Activated CD4-positive, alpha-beta T cell treated with anti-CD3 and anti-CD28 coated beads, Interleukin-10, Interleukin-2, amounts not matched to agents 100 ng/mL and 50 ng/mL, durations not matched to agents 16 hours and 8 hours (primary cell): ENCODE measurements around the gene PTPRJ.
A peak's percentile ranks its signal among the peaks of the same experiment; 100 is the strongest.

Experiments used
- DNase-seq: peaks from one replicate; pipeline ENCODE4 v3.0.0-alpha.2; 2020

Gene PTPRJ

DNA sequence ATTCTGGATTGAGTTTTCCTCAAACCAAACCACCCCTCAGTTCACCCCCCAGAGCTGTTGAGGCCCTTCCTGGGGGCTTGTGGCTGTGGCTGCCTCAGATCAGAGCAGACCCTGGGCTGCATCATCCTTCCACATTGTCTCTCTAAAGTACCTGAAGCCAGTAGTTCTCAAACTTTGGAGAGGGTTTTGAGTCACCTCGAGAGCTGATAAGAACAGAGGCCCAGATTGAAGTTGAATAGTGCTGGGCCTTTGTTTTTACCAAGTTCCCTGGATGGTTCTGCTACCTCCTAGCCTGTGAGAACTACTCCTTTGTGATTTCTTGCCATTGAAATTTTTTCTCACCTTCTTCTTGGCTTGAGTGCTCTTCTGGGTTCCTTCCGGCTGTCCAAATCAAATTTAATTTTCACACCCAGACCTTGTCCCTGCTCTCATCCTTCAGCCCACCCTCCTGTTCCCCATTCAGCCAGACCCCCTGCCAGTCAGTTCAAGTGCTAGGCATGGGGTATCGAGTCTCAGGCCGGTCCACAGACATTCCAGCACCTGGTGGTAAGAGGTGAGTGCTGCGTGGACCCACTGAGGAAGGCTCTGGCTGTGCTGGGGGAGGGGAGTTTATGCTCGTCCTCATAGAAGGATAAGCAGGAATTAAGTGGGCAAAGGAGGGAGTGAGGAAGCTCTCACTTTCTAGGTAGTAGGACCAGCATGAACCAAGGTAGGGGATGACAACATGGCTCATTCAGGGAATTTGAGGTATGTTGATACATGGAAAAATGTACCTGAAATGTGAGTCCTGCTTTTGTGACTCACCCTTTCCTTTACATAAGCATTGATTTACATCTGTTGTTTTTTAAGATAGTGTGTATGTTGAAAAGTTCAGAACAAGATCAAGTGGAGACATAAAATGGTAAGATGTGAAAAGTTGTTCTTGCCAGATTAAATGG is 116.5 kb downstream of the PTPRJ start:
- DNase-seq: no peak

DNA sequence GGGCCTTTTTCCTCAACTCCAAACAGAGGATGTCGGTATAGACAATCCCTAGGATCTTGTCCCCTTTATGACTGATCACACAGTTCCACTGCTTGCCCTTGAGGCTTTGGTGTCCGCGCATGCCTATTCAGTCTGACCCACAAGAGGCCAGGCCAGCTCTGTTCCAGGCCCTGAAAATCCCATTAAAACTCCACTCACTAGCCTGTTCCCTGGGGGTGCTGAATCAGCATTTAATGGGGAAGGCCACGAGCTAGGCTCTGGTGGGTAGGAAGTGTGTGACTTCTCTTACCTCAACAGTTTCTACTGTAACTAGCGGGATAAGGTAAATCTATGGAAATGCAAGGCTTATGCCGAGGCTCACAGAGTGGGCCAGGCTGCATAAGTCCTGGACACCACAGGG is 117.7 kb downstream of the PTPRJ start:
- DNase-seq: no peak

- no peak for DNase-seq
Observed at GRCh38 chr11:48099916-48100446, 119.6 kb downstream of the PTPRJ start.

GRCh38 chr11:48101044-48101733 is 120.8 kb downstream of the PTPRJ start:
- DNase-seq: no peak

DNA sequence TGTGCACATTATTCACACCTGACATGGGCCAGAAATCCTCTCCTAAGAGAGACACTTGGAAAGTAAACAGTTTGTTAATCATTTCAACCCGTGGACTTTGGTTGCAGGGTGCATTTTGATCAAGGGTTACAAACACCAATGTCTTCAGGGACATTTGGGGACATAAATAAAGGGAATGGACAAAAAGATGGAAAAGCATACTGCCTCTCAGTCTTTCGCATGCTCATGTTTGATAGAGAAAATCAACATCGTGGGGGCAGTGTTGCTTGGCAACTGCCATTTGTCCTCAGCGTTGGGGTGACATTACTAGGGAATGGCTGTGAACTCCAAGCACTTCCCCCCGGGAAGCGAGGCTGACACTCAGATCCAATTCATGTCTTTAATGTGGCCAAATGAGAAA is 121.6 kb downstream of the PTPRJ start:
- DNase-seq: no peak

DNA sequence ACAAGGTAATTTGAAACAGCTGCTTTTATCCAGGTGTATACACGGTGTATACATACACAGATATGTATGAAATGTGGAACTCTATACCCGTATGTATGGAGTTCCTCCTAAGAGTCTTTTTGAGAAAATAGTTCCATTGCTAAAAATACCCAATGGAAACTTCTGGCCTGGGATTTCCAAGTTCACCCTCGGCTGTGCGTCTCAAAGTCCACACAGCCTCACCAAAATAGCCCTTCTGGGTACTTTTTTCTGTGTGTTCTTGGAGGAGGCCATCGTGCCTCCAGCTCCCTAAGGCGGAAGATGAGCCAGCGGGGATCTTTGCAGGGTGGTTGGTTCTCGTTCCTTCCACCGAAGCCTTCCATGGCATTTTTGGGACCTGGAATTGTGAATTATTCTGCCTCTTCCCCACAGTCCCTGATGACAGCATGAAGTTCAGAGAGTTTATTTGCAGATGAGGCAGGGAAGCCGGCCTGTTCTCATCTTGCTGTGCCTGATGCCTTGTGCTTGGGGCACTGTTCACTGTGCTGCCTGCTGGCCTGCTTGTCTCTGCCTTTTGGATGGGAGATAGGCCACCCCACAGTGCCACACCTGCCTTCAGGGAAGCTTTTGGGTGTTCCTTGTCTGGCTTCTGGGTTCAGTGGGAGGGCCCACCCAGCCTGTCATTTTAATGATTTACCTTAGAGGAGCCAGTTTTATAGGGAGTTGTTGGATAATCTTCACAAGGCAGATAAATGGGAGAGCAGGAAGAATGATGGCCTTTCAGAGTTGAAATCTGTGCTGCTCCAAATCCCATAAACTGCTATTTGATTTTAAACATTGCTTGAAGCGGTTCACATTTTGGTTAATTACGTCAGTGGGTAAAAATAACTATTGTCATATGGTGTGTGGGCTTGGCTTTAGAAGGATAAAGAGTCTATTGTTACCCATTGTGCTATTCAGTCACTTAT is 123.5 kb downstream of the PTPRJ start:
- DNase-seq: no peak

GRCh38 chr11:48104568-48104924 is 124.2 kb downstream of the PTPRJ start:
- DNase-seq: no peak

DNA sequence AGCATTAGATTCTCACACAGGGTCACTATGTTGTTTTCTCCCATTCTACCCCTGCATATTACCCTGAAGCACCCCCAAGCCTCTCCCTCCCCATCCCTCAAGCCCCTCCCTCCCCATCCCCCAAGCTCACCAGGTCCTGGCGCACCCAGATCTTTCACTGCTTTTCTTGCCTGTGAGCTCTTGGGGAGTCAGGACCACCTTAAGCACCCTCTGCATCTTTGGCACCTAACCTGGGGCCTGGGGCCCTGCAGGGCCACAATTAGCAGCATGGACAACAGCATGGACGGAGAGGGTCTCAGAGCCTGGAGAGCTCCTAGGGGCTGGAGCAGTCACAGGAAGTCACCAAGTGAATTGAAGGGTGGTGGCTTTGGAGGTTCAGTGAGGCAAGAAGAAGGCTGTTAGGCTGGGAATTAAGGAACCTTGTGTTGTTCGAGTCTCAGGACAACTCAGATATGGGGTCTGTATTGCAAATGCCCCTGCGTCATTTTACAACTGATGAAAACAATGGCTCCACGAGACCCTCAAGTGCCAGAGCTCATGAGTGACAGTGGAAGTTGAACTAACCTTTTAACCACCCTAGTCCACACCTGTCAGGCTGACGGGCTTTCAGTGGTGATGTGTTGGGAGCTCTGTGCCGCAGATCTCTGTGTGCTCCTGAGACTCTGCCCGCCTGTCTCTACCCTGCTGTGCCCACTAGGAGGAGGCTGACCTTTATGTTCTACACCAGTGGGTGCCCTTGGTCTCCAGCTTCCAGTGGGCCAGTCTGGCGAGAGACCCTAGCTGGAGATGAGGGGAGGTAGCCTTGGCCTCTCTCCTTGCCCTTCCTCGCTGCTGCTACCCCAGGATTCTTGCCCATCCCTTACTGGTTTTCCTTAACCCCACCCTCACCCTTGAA is 125.0 kb downstream of the PTPRJ start:
- DNase-seq: no peak

GRCh38 chr11:48106166-48106565 is 125.8 kb downstream of the PTPRJ start:
- DNase-seq: no peak

DNA sequence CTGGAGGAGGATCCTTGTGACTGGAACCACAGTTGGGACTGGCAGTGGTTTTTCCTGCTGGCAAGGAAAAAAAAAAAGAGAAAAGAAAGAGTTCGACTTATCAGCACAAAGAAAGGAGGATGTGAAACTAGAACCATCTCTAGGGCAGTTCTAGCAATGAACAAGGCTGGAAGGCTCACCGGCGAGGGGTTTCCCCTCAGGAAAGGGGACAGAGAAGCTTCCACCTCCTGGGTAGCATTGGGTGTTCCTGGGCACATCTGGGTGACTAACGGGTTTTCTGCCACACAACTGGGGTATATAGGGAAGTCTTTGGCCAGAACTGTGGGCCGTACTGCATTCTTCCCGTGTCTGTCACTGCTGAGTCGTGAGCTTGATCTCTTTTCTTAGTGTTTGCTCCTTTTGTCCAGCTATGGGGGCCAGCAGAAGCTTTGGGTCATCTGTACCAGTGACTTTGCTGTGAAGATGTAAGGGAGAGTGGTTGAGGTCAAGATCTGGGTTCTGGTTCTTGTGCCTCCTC is 126.9 kb downstream of the PTPRJ start:
- peak; percentile 79 for DNase-seq

GRCh38 chr11:48108231-48109045 is 128.1 kb downstream of the PTPRJ start:
- no peak for DNase-seq

DNA sequence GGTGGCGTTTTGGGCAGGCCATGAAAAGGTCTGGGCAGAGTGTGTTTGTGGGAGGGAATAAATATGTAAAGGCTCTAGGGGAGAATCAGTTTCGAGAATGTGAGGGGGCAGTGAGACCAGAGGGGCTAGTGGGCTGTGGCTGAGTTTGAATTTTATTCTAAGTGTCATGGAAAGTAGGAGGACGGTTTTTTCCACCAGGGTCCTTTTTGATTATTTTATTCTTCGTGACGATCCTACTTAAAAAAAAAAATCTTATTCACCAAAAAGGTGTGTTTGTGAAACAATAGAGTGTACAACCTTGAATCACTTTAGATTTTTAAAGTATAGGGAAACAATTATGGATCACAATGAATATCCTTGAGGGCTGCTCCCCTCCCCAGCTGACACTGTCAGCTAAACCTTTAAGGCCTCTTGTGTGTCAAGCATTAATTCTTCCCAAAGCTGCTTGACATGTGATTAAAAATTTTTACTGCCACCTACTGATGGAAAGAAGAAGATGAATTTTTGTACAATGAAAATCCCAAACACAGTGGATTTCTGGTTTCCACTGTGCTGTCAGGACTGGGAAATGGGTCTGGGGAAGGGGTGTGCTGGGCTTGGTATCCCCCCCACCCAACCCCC is 128.8 kb downstream of the PTPRJ start:
- peak; percentile 62 for DNase-seq

DNA sequence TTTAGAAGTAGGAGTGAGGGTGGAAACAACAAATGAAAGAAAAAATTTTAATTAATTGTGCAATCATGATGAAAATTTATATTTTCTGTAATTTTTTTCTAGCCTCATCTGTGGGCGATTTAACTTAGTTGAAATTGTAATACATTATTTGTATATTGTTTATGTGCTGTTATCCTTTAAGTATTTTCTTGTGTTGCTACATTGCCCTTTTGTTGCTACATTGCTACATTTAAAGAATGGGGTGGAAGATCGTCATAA is 130.1 kb downstream of the PTPRJ start:
- DNase-seq: no peak

DNA sequence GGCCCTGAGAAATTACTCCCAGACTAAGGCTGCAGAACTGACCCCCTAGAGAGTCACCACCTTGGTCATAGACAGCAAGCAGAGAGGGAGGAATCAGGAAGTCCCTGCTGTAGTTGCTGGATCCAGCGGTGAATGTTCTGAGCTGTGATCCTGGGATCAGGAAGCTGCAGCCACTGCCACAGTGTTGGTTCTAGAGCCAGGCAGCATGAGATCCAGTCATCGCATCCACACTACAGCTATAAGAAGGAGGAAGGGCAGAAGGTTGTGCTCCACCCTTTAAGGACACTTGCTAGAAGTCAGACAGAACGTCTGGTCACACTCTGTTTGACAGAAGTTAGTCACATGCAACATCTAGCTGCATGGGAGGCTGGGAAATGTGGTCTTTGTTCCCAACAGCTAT is 131.5 kb downstream of the PTPRJ start:
- no peak for DNase-seq

GRCh38 chr11:48114740-48115139 is 134.4 kb downstream of the PTPRJ start:
- DNase-seq: no peak

DNA sequence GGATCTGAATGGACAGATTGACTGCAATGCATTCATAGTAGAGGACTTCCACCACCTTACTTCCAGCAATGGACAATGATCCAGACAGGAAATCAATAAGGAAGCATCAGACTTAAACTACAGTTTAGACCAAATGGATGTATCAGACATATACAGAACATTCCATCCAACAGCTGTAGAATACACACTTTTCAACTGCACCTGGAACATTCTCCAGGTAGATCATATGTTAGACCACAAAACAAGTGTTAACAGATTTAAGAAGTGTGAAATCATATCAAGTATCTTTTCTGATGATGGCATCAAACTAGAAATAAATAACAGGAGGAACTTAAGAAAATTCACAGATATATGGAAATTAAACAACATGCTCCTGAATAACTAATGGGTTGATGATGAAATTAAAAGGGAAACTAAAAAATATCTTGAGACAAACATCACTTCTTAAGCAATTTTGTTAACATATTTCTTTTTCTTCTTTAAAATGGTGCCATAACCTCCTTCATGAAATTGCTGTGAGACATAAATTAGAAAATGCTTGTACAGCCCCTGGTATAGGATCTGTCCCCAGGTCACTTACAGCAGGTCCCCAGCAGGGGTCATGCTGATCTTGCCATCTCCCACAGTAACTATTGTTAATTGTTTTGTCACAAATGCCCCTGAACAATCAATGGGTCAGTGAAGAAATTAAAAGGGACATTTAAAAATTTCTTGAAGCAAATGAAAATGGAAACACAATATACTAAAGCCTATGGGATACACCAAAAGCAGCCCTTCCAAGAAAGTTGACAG is 136.3 kb downstream of the PTPRJ start:
- no peak for DNase-seq

DNA sequence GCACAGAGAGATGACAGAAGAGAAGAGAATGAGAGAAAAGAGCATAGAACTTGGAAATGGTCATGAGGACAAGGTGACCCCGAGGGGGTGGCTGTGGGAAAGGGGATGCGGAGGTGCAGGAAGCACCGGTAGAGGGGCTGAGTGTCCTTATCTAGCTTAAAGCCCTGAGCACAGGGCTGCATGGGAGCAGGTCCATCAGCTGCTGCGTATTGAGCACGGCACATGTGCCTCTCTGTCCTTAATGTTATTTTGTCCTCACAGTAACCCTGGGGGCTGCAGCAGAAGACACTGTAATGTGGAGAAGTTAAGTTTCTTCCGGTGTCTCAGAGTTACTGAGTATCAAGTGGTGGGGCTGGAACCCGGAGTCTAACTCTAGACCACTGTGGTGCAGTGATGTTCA is 141.9 kb downstream of the PTPRJ start:
- DNase-seq: no peak

DNA sequence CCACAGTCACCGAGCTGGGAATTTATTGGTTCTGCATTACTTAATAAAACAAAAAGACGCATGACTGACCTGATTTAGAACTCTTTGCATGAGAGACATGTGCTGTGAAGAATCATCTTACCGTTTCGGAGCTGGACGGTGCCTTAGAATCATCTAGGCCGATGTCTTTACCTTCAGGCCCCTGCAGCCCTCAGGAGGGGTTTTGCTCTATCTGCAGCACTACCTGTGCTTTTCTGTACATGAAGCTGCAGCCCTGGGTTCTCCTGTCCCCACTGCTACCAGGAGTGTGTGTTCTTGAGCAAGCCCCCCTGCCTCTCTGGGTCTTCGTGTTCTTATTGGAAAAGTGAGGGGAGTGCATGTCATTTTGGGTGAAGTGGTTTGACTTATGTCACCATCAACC is 142.3 kb downstream of the PTPRJ start:
- no peak for DNase-seq

GRCh38 chr11:48123254-48123875 is 143.0 kb downstream of the PTPRJ start:
- no peak for DNase-seq
